ENCODE measurements around the gene WDR74. TPM values are rescaled to one million over a fixed set of nuclear protein-coding genes. Genes with fewer than 3 reads are reported as not detected.
A peak's percentile ranks its signal among the peaks of the same experiment; 100 is the strongest.
"Not testable (repeated sequence)": the region's sequence is repeated elsewhere in the genome, so short reads cannot be mapped to it uniquely, and the experiment has no call there.

Gene WDR74
- polyA plus RNA-seq, 1 donor, result 37.2 TPM

- not testable (repeated sequence) for DNase-seq
These were observed 19.9 kb upstream of the WDR74 start for GRCh38 chr11:62859281-62859703.

GRCh38 chr11:62858201-62858600 is 18.8 kb upstream of the WDR74 start:
- no peak for DNase-seq

GRCh38 chr11:62857541-62857982 is 18.2 kb upstream of the WDR74 start:
- no peak for DNase-seq

- DNase-seq, result no peak
These were observed 17.0 kb upstream of the WDR74 start for GRCh38 chr11:62856333-62856895.

- DNase-seq, result peak; percentile 96
These were observed 16.4 kb upstream of the WDR74 start for GRCh38 chr11:62855571-62856332.

GRCh38 chr11:62854825-62855570 is 15.6 kb upstream of the WDR74 start:
- DNase-seq, result no peak

- DNase-seq, result no peak
These were observed 14.8 kb upstream of the WDR74 start for GRCh38 chr11:62854013-62854824.

GRCh38 chr11:62853279-62853965 is 14.0 kb upstream of the WDR74 start:
- DNase-seq, result no peak

GRCh38 chr11:62852523-62853188 is 13.3 kb upstream of the WDR74 start:
- DNase-seq, result no peak

GRCh38 chr11:62851807-62852522 is 12.6 kb upstream of the WDR74 start:
- DNase-seq, result no peak

- DNase-seq, result no peak
These were observed 11.8 kb upstream of the WDR74 start for GRCh38 chr11:62850911-62851806.

- no peak for DNase-seq
These were observed 8.5 kb upstream of the WDR74 start for GRCh38 chr11:62847767-62848314.

- DNase-seq, result no peak
These were observed 6.8 kb upstream of the WDR74 start for GRCh38 chr11:62846177-62846576.

- DNase-seq, result no peak
These were observed 4.8 kb upstream of the WDR74 start for GRCh38 chr11:62844154-62844553.

- DNase-seq, result no peak
These were observed 4.1 kb upstream of the WDR74 start for GRCh38 chr11:62843466-62843865.

- not testable (repeated sequence) for DNase-seq
These were observed 3.5 kb upstream of the WDR74 start for GRCh38 chr11:62842891-62843290.

- DNase-seq, result no peak
These were observed 2.9 kb upstream of the WDR74 start for GRCh38 chr11:62842171-62842741.

GRCh38 chr11:62841361-62842170 is 2.2 kb upstream of the WDR74 start:
- peak; percentile 93 for DNase-seq

Measured in hindlimb muscle (tissue), 1 donor.